H9 (cell line): Measurements from ENCODE around the gene KRTAP1-3. TPM values are rescaled to one million over a fixed set of nuclear protein-coding genes. Genes with fewer than 3 reads are reported as not detected.

ENCODE experiments used
- DNase-seq: peaks from one replicate; pipeline ENCODE4 v3.0.0-alpha.2; 2017
- H2AFZ ChIP-seq: one replicate; pipeline ENCODE4 v1.6.1; 2013; ENCODE audit warnings: mild to moderate bottlenecking, low read length, control low read depth, moderate library complexity
- H2AK5ac ChIP-seq: 2 replicates; pipeline ENCODE4 v1.6.1; 2013; ENCODE audit warnings: low read length, control low read depth, mixed read lengths; ENCODE audit not compliant: insufficient read length
- H2BK120ac ChIP-seq: one replicate; pipeline ENCODE4 v1.6.1; 2013; ENCODE audit warnings: low read depth, mild to moderate bottlenecking, low read length, control low read depth, inconsistent platforms; ENCODE audit not compliant: poor library complexity, severe bottlenecking
- H2BK12ac ChIP-seq: 2 replicates; pipeline ENCODE4 v1.6.1; 2013; ENCODE audit warnings: low read length, control low read depth, mixed read lengths, low read depth; ENCODE audit not compliant: insufficient read length
- H2BK15ac ChIP-seq: 2 replicates; pipeline ENCODE4 v1.6.1; 2013; ENCODE audit warnings: low read depth, low read length, control low read depth
- H2BK20ac ChIP-seq: one replicate; pipeline ENCODE4 v1.6.1; 2013; ENCODE audit warnings: low read depth, mild to moderate bottlenecking, low read length, control low read depth, inconsistent platforms; ENCODE audit not compliant: poor library complexity, severe bottlenecking
- H2BK5ac ChIP-seq: 2 replicates; pipeline ENCODE4 v1.6.1; 2013; ENCODE audit warnings: low read length, control low read depth, mixed read lengths; ENCODE audit not compliant: insufficient read length
- H3K14ac ChIP-seq: 2 replicates; pipeline ENCODE4 v1.6.1; 2013; ENCODE audit warnings: low read length, control low read depth; ENCODE audit not compliant: insufficient read depth
- H3K18ac ChIP-seq: 2 replicates; pipeline ENCODE4 v1.6.1; 2013; ENCODE audit warnings: low read depth, mild to moderate bottlenecking, mixed read lengths, low read length, control low read depth; ENCODE audit not compliant: insufficient read length
- H3K23ac ChIP-seq: 2 replicates; pipeline ENCODE4 v1.6.1; 2013; ENCODE audit warnings: low read length, control low read depth, mixed read lengths, low read depth; ENCODE audit not compliant: insufficient read length
- H3K23me2 ChIP-seq: 2 replicates; pipeline ENCODE4 v1.6.1; 2013; ENCODE audit warnings: low read depth, mild to moderate bottlenecking, mixed read lengths, low read length, control low read depth; ENCODE audit not compliant: insufficient read length, poor library complexity, severe bottlenecking
- H3K27ac ChIP-seq: 2 replicates; pipeline ENCODE4 v1.5.1; 2013; ENCODE audit warnings: low read length, control low read depth, mixed read lengths, low read depth; ENCODE audit not compliant: insufficient read length
- H3K27me3 ChIP-seq: 2 replicates; pipeline ENCODE4 v1.6.1; 2013; ENCODE audit warnings: low read length, control low read depth, inconsistent platforms; ENCODE audit not compliant: insufficient read depth
- H3K4ac ChIP-seq: 2 replicates; pipeline ENCODE4 v1.6.1; 2013; ENCODE audit warnings: low read depth, mild to moderate bottlenecking, control low read depth, inconsistent platforms, low read length, moderate library complexity
- H3K4me1 ChIP-seq: 2 replicates; pipeline ENCODE4 v1.6.1; 2013; ENCODE audit warnings: low read length, control low read depth, inconsistent platforms; ENCODE audit not compliant: insufficient read depth
- H3K4me2 ChIP-seq: 2 replicates; pipeline ENCODE4 v1.6.1; 2013; ENCODE audit warnings: low read length, control low read depth, mixed read lengths; ENCODE audit not compliant: insufficient read length, insufficient read depth
- H3K56ac ChIP-seq: 2 replicates; pipeline ENCODE4 v1.6.1; 2013; ENCODE audit warnings: low read depth, mild to moderate bottlenecking, mixed read lengths, low read length, control low read depth; ENCODE audit not compliant: insufficient read length
- H3K79me1 ChIP-seq: 2 replicates; pipeline ENCODE4 v1.6.1; 2013; ENCODE audit warnings: low read depth, mild to moderate bottlenecking, moderate library complexity, low read length, control low read depth, inconsistent platforms; ENCODE audit not compliant: insufficient read depth, poor library complexity, severe bottlenecking
- H3K79me2 ChIP-seq: 2 replicates; pipeline ENCODE4 v1.6.1; 2013; ENCODE audit warnings: low read length, control low read depth, inconsistent platforms; ENCODE audit not compliant: insufficient read depth
- H3K9ac ChIP-seq: 2 replicates; pipeline ENCODE4 v1.6.1; 2013; ENCODE audit warnings: low read length, control low read depth, mixed read lengths; ENCODE audit not compliant: insufficient read length; ENCODE audit errors: extremely low read depth
- H3K9me3 ChIP-seq: one replicate; pipeline ENCODE4 v1.6.1; 2013; ENCODE audit warnings: low read depth, low read length, inconsistent platforms; ENCODE audit not compliant: control insufficient read depth
- H3T11ph ChIP-seq: one replicate; pipeline ENCODE4 v1.6.1; 2013; ENCODE audit warnings: mild to moderate bottlenecking, low read length, control low read depth, inconsistent platforms
- H4K20me1 ChIP-seq: one replicate; pipeline ENCODE4 v1.6.1; 2013; ENCODE audit not compliant: control insufficient read depth, insufficient read length, insufficient read depth
- H4K5ac ChIP-seq: 2 replicates; pipeline ENCODE4 v1.6.1; 2013; ENCODE audit warnings: low read depth, mild to moderate bottlenecking, mixed read lengths, low read length, control low read depth; ENCODE audit not compliant: insufficient read length
- H4K8ac ChIP-seq: replicated peaks from 2 replicates; pipeline ENCODE4 v1.6.1; 2013; ENCODE audit warnings: low read length, control low read depth, mixed read lengths, low read depth; ENCODE audit not compliant: insufficient read length
- H4K91ac ChIP-seq: 2 replicates; pipeline ENCODE4 v1.6.1; 2013; ENCODE audit warnings: low read depth, mild to moderate bottlenecking, moderate library complexity, mixed read lengths, low read length, control low read depth; ENCODE audit not compliant: insufficient read length
- H3K27ac Mint-ChIP-seq, 3 experiments: 2 replicates in 2 of 3; 3 replicates in 1 of 3; pipeline ENCODE4 v1.8.0; 2020 to 2021; ENCODE audit warnings: mixed read lengths in 3 of 3, mild to moderate bottlenecking in 1 of 3, moderate library complexity in 1 of 3
- H3K27me3 Mint-ChIP-seq: 2 replicates; pipeline ENCODE4 v1.8.0; 2021; ENCODE audit warnings: low read depth, mild to moderate bottlenecking, moderate library complexity, mixed read lengths
- H3K36me3 Mint-ChIP-seq, 3 experiments: 2 replicates in 2 of 3; 3 replicates in 1 of 3; pipeline ENCODE4 v1.8.0; 2020 to 2021; ENCODE audit warnings: low read depth in 3 of 3, mixed read lengths in 3 of 3; ENCODE audit not compliant: insufficient read depth in 1 of 3
- H3K4me1 Mint-ChIP-seq, 2 experiments: 2 replicates each; pipeline ENCODE4 v1.8.0; 2020; ENCODE audit warnings: mixed read lengths in 2 of 2
- H3K4me3 Mint-ChIP-seq, 2 experiments: 2 replicates in 1 of 2; 3 replicates in 1 of 2; pipeline ENCODE4 v1.8.0; 2020 to 2021; ENCODE audit warnings: mild to moderate bottlenecking in 2 of 2, mixed read lengths in 2 of 2, moderate library complexity in 1 of 2
- H3K9me3 Mint-ChIP-seq, 2 experiments: 2 replicates in 1 of 2; 3 replicates in 1 of 2; pipeline ENCODE4 v1.8.0; 2020; ENCODE audit warnings: mild to moderate bottlenecking in 2 of 2, mixed read lengths in 2 of 2, moderate library complexity in 1 of 2
- CTCF ChIP-seq: fragments of 200-600 bp; sonication (generic); conservative IDR thresholded peaks from 3 replicates; pipeline ENCODE4 v1.8.0; 2021; ENCODE audit warnings: antibody characterized with exemption, mild to moderate bottlenecking
- WGBS: extraction: QIAGEN DNeasy Blood & Tissue Kit; methylation state at CpG from one replicate; pipeline ENCODE4 v1.1.7; 2013; ENCODE audit warnings: missing lambda C conversion rate, low lambda C conversion rate, mixed read lengths; ENCODE audit not compliant: insufficient read length; ENCODE audit errors: extremely low coverage; 5-methylcytosine and 5-hydroxymethylcytosine counted together
- total RNA-seq: library from RNA; stranded (reverse); gene quantifications from 2 replicates; pipeline ENCODE4 v1.2.1, GENCODE V29; 2021

The KRTAP1-3 gene
- total RNA-seq, 1 experiment from 2014 or later: not detected

GRCh38 chr17:41009936-41010335 lies 24.7 kb downstream of the KRTAP1-3 start:
- Histone ChIP-seq H3K4me1 (no peaks in the 10 kb centered on the region; the same call in 1 of the 2 replicates), H2BK20ac (no peak overlapping the region), H3T11ph (no peak overlapping the region), H4K5ac (no peak overlapping the region), H3K27ac (no peak overlapping the region), H2BK15ac (no peak overlapping the region), H3K4me2 (no peak overlapping the region), H2BK120ac (no peak overlapping the region), H4K20me1 (no peaks in the 10 kb centered on the region), H3K23me2 (no peaks in the 10 kb centered on the region), H2AFZ (no peak overlapping the region), H3K23ac (no peak overlapping the region), H3K27me3 (no peaks in the 10 kb centered on the region), H3K9ac (no peak overlapping the region), H4K8ac (no peak overlapping the region), H3K18ac (no peak overlapping the region), H2BK12ac (no peak overlapping the region), H2AK5ac (no peak overlapping the region), H3K79me1 (no peaks in the 10 kb centered on the region), H3K14ac (no peak overlapping the region), H2BK5ac (no peak overlapping the region), H3K9me3 (no peaks in the 10 kb centered on the region), H4K91ac (no peak overlapping the region), H3K4ac (no peak overlapping the region), H3K56ac (no peak overlapping the region), H3K79me2 (no peaks in the 10 kb centered on the region)
- H3K27ac Mint-ChIP-seq: no peak overlapping the region
- TF ChIP-seq CTCF: no peak
- H3K27me3 Mint-ChIP-seq: no peaks in the 10 kb centered on the region
- no peak for DNase-seq
- no peaks in the 10 kb centered on the region for H3K9me3 Mint-ChIP-seq
- peaks cover 17 to 19% of the 10 kb centered on the region in 2 experiments for H3K4me1 Mint-ChIP-seq
- H3K4me3 Mint-ChIP-seq: no peak overlapping the region
- no peaks in the 10 kb centered on the region for H3K36me3 Mint-ChIP-seq
- no CpG with 5 or more reads among the region's 1 CpG for WGBS
